Osteocyte (in vitro differentiated cells): Measurements from ENCODE around the gene TOB1. TPM values are rescaled to one million over a fixed set of nuclear protein-coding genes. Genes with fewer than 3 reads are reported as not detected.

Source experiments
- DNase-seq: peaks from one replicate; pipeline ENCODE4 v3.0.0; 2021; ENCODE audit warnings: mixed read lengths; ENCODE audit not compliant: unreplicated experiment; ENCODE audit errors: extremely low spot score
- H3K27ac Mint-ChIP-seq: one replicate; pipeline ENCODE4 v1.8.0; 2021; ENCODE audit warnings: mild to moderate bottlenecking, mixed read lengths; ENCODE audit not compliant: unreplicated experiment
- H3K27me3 Mint-ChIP-seq: one replicate; pipeline ENCODE4 v1.8.0; 2021; ENCODE audit warnings: mixed read lengths; ENCODE audit not compliant: unreplicated experiment
- H3K36me3 Mint-ChIP-seq: one replicate; pipeline ENCODE4 v1.8.0; 2021; ENCODE audit warnings: mixed read lengths; ENCODE audit not compliant: unreplicated experiment
- H3K4me1 Mint-ChIP-seq: one replicate; pipeline ENCODE4 v1.8.0; 2021; ENCODE audit warnings: mixed read lengths; ENCODE audit not compliant: unreplicated experiment
- H3K4me3 Mint-ChIP-seq: one replicate; pipeline ENCODE4 v1.8.0; 2021; ENCODE audit warnings: mild to moderate bottlenecking, moderate library complexity, mixed read lengths; ENCODE audit not compliant: unreplicated experiment
- H3K9me3 Mint-ChIP-seq: one replicate; pipeline ENCODE4 v1.8.0; 2021; ENCODE audit warnings: mixed read lengths; ENCODE audit not compliant: unreplicated experiment
- total RNA-seq: library from RNA; stranded (reverse); gene quantifications from 2 replicates; pipeline ENCODE4 v1.2.1, GENCODE V29; 2021
- TF ChIP-seq, protein P1 (sequence below): fragments of 200-600 bp; sonication (generic); IDR thresholded peaks from 2 replicates; pipeline ENCODE4 v1.5.0; 2021; ENCODE audit warnings: antibody characterized with exemption, mild to moderate bottlenecking, moderate library complexity

Gene TOB1
- total RNA-seq, 1 donor from 2014 or later, result 40.1 TPM

DNA sequence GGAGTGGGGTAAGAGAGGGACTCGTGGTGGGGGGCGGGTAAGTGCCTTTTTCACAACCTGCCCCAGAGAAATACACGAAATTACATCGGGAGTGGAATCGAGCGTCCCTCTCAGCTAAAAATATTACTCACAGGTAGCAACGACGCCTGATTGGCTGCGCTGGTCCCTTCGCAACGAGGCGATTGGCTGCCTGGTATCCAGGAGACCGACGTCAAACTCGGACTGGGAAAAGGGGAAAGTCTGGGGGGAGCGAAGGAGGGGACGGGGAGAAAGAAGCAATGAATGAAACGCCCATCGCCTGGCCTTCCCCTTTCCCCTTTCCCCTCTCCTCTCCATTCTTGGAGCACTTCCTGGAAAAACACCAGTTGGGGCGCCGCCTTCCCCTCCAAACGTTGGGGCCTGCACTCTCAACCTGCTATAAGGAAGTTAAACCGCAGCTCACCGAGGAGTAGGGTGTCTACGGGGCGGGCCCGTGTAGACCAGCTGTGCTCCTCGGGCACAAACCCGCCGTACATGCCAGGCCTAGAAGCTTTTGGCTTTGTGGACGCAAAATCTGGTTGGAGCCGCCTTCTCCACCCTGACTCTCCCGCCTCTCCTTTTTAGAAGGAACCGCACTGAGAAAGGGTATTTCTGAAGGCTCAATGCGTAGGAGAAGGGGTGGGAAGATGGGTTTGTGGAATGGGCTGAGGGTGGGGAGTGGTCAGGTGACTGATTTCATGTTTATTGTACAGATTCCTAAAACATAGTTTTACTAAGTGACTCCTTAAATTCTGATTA, 1.4 kb upstream of the TOB1 start:
- TF ChIP-seq, protein P1, sequence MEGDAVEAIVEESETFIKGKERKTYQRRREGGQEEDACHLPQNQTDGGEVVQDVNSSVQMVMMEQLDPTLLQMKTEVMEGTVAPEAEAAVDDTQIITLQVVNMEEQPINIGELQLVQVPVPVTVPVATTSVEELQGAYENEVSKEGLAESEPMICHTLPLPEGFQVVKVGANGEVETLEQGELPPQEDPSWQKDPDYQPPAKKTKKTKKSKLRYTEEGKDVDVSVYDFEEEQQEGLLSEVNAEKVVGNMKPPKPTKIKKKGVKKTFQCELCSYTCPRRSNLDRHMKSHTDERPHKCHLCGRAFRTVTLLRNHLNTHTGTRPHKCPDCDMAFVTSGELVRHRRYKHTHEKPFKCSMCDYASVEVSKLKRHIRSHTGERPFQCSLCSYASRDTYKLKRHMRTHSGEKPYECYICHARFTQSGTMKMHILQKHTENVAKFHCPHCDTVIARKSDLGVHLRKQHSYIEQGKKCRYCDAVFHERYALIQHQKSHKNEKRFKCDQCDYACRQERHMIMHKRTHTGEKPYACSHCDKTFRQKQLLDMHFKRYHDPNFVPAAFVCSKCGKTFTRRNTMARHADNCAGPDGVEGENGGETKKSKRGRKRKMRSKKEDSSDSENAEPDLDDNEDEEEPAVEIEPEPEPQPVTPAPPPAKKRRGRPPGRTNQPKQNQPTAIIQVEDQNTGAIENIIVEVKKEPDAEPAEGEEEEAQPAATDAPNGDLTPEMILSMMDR, result no peak
- Mint-ChIP-seq H3K9me3 (no peaks in the 10 kb centered on the region), H3K36me3 (peaks cover 6% of the 10 kb centered on the region), H3K27me3 (peaks cover 4% of the 10 kb centered on the region), H3K4me1 (peaks cover 30% of the 10 kb centered on the region), H3K27ac (peak overlapping the region; percentile 99), H3K4me3 (peak overlapping the region; percentile 90)
- peak; percentile 94 for DNase-seq

DNA sequence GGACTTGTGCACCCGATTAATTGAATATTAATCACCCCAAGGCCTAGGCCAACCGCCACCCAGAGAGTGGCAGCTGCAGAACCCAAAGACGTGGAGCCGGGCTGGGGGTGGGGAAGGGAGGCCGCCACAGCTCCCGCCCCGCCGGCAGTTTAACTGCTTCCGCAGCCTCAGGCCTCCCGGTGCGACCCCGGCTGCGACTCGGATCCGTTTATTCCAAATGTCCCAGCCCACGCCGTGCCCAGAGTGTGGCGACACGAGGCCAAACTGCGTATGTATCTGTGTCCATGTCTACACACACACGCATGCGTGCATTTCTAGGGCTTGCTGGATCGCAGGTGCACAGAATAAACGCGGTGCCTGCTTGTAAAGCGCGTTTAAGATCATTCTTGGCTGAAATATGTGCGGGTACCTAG, 802 bp upstream of the TOB1 start:
- Mint-ChIP-seq H3K27ac (peak overlapping the region; percentile 99), H3K27me3 (peaks cover 1% of the 10 kb centered on the region), H3K4me1 (peaks cover 31% of the 10 kb centered on the region), H3K9me3 (no peaks in the 10 kb centered on the region), H3K36me3 (peaks cover 7% of the 10 kb centered on the region), H3K4me3 (peak overlapping the region; percentile 90)
- TF ChIP-seq, protein P1, result no peak
- DNase-seq, result peak; percentile 87

DNA sequence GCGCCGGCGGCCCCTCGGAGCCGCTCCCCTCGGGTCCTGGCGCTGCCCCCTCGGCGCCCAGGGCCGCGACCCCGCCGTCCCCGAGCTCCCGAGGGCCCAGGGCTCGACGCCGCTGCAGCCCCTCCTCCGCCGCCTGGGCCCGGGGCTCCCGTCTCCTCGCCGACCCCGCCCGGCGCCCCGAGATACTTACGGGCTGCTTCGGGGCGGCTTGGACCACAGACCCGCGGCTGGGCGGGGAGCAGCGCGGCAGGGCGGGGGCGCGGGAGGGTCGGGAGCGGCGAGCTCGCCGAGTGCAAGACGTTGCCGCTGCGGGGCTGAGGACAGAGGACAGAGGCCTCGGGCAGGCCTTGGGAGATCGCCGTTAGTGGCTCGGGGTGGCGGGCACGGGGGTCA, 290 bp downstream of the TOB1 start:
- Mint-ChIP-seq H3K9me3 (no peaks in the 10 kb centered on the region), H3K27me3 (no peaks in the 10 kb centered on the region), H3K4me1 (peaks cover 35% of the 10 kb centered on the region), H3K27ac (peak overlapping the region; percentile 50), H3K4me3 (peak overlapping the region; percentile 73), H3K36me3 (peaks cover 14% of the 10 kb centered on the region)
- TF ChIP-seq, protein P1, result no peak
- no peak for DNase-seq

DNA sequence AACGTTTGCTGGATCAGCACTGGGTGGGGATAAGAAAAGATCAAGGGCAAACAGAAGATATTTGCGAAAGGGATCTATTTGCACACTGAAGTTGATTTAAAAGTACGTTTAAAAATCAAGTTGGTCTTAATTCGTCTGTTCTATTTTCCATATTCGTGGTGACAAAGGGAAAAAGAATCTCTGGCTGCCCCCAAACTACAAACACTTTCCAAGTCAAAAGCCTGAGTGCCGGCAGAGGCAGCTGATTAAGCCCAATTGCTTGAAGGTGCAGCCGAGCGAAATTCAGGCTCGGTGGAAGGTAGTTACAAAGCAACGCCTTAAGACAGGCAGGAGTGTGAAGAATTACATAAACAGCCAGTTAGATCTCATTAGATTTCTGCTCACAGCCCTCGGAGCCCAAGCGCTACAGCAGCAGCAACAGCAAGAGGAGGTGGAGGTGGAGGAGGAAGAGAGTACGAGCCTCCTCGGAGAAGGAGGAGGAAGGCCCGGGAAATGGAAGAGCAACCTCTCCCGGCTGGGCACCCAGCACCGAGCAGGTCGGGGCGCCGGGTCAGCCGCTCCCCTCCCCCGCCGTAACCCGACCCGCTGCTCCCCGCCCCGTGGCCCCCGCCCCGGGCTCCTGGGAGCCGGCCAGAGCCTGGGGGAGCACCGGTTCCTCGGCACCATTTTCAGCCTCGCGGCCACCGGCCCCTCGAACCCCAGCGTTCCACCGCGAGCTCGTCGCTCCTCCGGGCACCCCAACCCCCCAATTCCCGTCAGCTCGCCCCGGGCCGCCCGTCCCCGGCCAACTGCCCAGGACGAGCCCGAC, 890 bp downstream of the TOB1 start:
- DNase-seq, result peak; percentile 87
- no peaks in the 10 kb centered on the region for H3K27me3 Mint-ChIP-seq
- peak overlapping the region; percentile 90 for H3K4me3 Mint-ChIP-seq
- no peaks in the 10 kb centered on the region for H3K9me3 Mint-ChIP-seq
- peak overlapping the region; percentile 94 for H3K27ac Mint-ChIP-seq
- H3K4me1 Mint-ChIP-seq, result peaks cover 35% of the 10 kb centered on the region
- H3K36me3 Mint-ChIP-seq, result peaks cover 14% of the 10 kb centered on the region
- TF ChIP-seq, protein P1, result no peak

DNA sequence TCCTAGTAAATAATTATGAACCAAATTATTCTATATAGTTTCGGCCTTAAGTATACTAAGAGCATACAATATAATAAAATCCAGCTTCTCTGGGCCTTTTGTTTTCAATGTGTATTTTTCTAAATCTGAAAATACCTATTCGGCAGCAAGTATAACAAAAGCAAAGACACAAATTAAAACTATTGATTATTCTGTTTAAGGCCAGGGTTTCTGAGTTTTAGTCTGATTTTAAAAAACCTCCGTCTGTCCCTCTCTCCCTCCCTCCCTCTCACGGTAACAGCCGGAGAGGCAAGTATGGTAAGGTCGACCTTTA, 1.5 kb downstream of the TOB1 start:
- Mint-ChIP-seq H3K36me3 (peaks cover 14% of the 10 kb centered on the region), H3K9me3 (no peaks in the 10 kb centered on the region), H3K4me1 (peaks cover 35% of the 10 kb centered on the region), H3K27me3 (no peaks in the 10 kb centered on the region), H3K4me3 (peak overlapping the region; percentile 90), H3K27ac (peak overlapping the region; percentile 94)
- no peak for DNase-seq
- TF ChIP-seq, protein P1, result no peak
